ENCODE measurements around the gene RARRES2. TPM values are rescaled to one million over a fixed set of nuclear protein-coding genes. Genes with fewer than 3 reads are reported as not detected.
"Not testable (repeated sequence)": the region's sequence is repeated elsewhere in the genome, so short reads cannot be mapped to it uniquely, and the experiment has no call there.

The RARRES2 gene
- total RNA-seq, 1 experiment from 2014 or later = 1.1 TPM

DNA sequence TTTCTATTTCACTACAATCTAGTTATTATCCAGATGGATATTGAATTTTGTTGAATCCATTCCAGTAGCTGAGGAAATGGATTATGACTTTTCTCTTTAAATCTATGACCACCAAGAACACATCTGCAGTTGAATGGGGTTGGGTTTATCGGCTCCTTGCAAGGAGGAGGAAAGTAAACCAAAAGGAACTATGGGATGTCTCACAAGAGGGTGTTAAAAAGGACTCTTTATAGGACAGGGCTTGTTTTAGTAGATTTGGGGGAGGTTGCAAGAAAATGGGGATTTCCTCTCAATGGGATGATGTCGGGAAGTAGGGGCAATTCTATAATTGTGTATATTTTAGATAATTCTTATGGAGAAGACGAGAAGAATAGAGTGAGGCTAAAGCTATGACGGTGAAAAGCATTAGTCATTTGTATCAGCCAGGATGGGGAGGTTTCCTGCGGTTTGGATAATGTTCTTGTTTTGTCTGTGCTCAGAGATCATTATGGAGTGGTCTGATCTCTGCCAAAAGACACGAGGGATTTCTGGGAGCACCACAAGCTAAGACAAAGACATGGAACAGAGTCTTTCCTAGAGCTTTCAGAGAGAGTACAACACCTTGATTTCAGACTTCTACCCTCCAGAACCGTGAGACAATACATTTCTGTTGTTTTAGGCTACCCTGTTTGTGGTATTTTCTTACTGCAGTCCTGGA lies 23.5 kb downstream of the RARRES2 start:
- DNase-seq (ENCODE audit: low read depth) = peak; percentile 96

DNA sequence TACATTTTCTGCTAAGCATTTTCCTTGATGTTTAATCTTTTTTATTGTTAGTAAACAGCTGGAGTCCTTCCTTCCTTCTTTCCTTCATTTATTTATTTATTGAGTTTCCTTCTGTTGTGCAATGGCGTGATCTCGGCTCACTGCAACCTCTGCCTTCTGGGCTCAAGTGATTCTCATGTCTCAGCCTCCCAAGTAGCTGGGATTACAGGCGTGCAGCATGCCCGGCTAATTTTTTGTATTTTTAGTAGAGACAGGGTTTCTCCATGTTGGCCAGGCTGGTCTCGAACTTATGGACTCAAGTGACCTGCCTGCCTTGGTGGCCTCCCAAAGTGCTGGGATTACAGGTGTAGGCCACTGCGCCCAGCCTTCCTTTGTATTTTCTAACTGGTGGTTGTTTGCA lies 24.4 kb downstream of the RARRES2 start:
- DNase-seq (ENCODE audit: low read depth) = not testable (repeated sequence)

DNA sequence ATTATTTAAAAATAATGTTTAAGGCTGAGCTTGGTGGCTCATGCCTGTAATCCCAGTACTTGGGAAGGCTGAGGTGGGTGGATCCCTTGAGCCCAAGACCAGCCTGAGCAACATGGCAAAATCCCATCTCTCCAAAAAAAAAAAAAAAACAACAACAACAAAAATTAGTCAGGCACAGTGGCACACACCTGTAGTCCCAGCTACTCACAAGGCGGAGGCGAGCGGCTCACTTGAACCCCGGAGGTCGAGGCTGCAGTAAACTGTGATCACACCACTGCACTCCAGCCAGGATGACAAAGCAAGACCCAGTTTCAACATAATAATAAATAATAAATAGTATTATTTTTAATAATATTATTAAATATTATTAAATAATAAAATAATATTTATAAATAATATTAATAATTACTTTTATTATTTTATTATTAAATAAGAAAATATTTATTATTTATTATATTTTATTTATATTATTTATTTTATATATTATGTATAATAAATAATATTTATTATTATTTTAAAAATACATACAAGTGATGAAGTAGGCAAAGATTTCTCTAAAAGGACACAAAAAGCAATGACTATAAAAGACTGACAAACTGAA lies 26.7 kb downstream of the RARRES2 start:
- no peak for DNase-seq (ENCODE audit: low read depth)

DNA sequence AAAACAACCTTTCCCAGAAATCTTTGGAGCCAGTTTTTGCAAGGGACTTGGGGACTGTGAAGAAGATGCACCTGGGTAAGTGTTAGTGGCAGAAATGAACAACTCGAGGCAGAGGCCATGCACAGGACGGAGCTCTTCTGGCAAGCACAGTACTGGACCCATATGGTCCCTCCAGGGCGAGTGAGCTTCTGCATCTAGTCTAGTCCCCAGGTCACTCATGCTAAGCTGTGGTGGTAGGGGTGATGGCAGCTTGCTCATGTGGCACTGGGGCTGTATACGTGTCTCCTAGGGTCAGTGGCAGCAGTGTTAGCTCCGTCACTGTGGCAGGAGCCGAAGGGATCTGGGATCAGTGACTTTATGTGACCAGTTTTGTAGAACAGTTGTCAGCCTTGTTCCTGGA lies 27.6 kb downstream of the RARRES2 start:
- DNase-seq (ENCODE audit: low read depth) = no peak

DNA sequence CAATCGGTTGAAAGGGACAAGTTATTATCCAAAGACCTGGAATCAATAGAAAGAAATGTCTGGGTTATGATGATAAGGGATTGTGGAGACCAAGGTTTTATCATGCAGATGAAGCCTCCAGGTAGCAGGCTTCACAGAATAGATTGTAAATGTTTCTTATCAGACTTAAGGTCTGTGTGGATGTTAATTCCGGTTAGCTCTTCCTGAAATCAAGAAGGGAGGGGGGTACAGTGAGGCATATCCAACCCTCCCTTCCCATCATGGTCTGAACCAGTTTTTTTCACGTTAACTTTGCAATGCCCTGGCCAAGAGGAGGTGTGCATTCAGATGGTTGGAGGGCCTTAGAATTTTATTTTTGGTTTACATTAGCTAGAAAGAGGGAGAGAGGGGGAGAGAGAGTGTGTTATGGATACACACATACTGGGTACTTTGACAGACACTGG lies 28.0 kb downstream of the RARRES2 start:
- DNase-seq (ENCODE audit: low read depth) = no peak

DNA sequence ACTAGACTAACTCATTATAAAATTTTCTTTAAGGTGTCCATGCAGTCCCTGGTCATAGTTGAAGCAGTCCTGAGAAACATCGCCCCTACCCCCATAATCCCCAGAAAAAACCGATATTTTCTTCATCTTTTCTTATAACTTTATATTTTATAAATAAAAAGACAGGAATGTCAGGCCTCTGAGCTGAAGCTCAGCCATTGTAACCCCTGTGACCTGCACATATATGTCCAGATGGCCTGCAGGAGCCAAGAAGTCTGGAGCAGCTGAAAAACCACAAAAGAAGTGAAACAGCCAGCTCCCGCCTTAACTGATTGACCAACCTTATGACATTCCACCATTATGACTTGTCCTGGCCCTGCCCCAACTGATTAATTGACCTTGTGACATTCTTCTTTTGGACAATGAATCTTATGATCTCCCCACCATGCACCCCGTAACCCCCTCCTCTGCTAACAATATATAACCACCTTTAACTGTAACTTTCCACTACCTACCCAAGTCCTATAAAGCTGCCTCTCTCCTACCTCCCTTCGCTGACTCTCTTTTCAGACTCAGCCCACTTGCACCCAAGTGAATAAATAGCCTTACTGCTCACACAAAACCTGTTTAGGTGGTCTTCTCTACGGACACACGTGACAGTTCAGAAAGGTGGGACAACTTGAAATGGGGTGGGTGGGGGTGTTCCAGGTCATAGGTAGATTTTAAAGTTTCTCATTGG lies 28.6 kb downstream of the RARRES2 start:
- peak; percentile 93 for DNase-seq (ENCODE audit: low read depth)

DNA sequence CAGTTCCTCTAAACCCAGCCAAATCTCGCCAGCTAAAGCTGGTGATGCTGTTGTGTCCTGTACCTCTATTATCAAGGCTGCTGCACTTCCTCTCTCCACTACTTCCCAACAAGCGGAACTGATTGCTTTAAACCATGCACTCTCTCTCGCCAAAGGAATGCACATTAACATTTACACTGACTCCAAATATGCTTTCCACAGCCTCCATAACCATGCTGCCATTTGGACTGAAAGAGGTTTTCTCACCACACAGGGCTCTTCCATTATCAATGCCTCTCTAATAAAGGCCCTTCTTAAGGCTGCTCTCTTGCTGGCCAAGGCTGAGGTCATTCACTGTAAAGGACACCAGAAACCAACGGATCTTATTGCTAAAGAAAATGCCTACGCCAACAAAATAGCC lies 29.7 kb downstream of the RARRES2 start:
- DNase-seq (ENCODE audit: low read depth) = peak; percentile 64

DNA sequence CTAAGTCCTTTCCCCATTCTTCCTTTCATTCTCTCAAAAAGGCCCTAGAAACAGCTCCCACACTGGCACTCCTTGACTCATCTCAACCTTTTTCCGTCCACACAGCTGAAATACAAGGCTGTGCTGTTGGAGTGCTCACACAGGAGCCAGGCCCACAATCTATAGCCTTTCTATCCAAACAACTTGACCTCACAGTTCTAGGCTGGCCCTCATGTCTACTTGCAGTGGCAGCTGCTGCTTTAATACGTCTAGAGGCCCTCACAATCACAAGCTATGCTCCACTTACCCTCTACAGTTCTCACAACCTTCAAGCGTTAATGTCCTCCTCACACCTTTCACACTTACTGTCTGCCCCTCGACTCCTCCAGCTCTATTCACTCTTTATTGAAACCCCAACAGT lies 30.3 kb downstream of the RARRES2 start:
- DNase-seq (ENCODE audit: low read depth) = no peak

DNA sequence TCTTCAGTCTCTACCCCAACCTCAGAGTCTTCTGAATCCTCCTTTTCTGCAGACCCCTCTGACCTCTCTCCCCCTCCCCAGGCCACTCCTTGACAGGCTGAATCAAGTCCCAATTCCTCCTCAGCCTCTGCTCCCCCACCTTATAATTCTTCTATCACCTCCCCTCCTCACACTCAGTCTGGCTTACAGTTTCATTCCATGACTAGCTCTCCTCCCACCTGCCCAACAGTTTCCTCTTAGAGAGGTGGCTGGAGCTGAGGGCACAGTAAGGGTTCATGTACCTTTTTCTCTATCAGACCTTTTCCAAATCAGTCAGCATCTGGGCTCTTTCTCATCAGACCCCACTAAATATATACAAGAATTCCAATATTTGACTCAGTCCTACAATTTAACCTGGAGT lies 32.9 kb downstream of the RARRES2 start:
- DNase-seq (ENCODE audit: low read depth) = no peak

DNA sequence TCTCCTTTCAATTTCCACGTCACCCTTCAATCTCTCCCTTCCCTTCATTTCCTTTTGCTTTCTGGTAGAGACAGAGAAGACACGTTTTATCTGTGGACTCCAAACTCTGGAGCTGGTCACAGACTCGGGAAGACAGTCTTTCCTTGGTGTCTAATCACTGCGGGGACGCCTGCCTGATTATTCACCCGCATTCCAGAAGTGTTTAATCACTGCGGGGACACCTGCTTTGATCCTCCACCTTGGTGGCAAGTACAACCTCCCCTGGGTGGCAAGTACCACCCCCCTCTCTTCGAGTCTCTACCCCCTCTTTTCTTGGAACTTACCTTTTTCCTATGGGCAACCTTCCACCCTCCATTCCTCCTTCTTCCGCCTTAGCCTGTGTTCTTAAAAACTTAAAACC lies 33.5 kb downstream of the RARRES2 start:
- DNase-seq (ENCODE audit: low read depth) = no peak

DNA sequence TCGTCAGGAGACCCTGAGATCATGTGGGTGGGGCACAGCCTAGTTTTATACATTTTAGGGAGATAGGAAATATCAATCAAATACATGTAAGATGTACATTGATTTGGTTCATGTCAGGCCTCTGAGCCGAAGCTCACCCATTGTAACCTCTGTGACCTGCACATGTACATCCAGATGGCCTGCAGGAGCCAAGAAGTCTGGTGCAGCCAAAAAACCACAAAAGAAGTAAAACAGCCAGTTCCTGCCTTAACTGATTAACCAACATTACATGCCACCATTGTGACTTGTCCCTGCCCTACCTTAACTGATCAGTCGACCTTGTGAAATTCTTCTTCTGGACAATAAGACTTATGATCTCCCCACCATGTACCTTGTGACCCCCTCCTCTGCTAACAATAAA lies 34.3 kb downstream of the RARRES2 start:
- DNase-seq (ENCODE audit: low read depth) = no peak

DNA sequence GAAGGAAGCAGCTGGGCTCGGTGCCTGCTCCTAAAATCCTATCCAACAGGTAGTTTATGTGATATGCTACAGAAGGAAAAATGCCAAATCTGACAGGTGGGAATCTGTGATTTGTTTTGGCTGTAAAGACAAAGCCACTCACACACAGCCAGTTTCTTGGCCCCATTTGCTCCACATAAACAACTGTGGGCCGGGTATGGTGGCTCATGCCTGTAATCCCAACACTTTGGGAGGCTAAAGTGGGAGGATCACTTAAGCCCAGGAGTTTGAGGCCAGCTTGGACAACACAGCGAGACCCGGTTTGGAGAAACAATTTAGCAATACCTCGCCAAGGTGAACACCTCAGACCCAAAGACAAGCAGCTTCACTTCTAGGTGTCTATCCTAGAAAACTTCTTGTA lies 35.1 kb downstream of the RARRES2 start:
- not testable (repeated sequence) for DNase-seq (ENCODE audit: low read depth)

DNA sequence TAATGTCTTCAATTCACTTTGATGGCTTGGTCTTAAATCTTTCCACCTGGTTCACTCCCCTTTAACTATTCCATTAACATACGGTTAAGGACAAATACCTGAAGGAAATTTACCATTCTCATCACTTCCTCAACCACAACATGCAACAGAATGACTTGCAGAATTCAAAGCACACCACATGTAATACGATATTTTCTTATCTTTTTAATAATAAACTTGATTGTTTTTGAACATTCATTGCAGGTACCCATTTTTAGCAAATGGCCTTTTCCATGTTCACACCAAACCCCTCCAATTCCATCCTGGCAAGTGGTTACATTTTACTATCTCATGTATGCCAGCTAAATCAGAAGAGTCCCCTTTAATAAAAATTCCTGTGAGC lies 35.5 kb downstream of the RARRES2 start:
- DNase-seq (ENCODE audit: low read depth) = not testable (repeated sequence)

DNA sequence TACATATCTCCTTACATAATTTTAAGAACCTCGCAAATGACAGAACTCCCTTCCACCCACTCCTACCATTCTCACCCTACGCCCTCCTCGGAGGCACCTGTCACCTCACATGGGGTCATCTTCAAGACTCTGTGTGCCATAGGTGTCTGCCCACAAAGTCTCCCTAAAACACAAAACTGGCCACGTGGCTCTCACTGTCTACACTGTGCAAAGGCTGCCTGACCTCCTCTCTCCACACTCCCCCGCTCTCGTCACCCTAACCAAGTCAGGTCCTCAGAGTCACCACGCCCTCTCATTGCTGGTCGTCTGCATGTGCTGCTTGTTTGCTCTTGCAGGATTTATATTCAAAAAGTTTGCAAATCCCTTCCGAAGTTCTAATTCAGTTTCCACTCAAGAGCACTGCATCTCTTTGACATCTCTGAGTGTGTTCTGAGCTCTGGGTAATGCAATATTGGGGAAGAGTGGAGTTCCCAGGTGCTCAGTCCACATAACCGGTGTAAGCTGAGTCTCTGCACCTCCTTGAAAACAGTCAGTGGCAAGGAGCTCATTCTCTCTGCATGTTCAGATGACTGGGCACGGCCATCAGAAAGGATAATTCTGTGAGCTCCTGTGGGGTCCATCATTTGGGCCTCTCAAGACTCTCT lies 36.0 kb downstream of the RARRES2 start:
- DNase-seq (ENCODE audit: low read depth) = not testable (repeated sequence)

DNA sequence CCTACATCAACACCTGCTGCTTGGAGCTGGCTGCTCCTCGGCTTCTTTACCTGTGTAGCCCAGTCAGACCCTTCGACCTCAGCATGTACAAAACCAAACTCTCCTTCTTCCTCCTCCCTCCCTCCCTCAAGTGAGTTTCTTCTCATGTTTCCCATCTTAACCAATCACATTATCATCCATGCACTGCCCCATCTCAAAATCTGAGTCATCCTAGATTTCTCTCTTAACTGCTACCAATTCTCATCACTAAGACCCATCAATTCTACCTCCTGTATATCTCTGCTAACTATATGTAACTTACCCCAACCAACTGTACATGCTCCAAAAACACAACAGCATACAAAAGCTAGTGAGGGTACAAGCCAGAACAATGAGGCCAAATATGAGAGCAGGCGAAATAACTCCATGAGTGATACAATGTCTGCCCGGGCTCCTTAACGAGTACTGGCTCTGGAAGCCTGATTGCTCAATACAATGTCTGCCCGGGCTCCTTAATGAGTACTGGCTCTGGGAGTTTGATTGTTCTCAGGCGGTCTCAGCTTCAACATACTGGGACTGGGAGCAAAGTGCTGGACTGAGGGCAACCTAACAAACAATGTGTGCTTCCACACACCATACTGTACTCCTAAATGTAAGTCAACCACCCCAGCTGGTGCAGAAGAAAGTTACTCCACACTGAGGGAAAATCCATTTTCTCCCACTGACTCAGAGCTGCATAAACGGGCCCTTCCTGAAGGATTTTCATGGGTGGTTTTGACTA lies 36.8 kb downstream of the RARRES2 start:
- not testable (repeated sequence) for DNase-seq (ENCODE audit: low read depth)

DNA sequence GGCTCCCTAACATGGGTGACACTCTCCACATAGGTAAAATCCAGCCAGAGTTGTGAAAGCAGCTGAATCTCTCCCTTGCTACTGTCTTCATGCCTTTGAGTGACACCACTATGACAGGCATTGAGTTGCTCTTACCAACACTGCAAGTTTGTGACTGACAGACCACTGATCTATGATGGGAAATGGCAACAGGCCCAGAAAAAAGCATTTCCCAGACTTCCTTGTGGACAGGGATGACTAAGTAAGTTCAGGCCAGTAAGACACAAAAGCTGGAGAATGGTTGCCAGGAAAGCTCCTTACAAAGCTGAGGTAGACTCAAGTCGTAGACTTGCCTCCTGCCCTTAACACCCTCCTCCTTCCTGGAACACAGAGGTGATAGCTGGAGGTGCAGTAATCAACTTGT lies 38.5 kb downstream of the RARRES2 start:
- DNase-seq (ENCODE audit: low read depth) = peak; percentile 83

DNA sequence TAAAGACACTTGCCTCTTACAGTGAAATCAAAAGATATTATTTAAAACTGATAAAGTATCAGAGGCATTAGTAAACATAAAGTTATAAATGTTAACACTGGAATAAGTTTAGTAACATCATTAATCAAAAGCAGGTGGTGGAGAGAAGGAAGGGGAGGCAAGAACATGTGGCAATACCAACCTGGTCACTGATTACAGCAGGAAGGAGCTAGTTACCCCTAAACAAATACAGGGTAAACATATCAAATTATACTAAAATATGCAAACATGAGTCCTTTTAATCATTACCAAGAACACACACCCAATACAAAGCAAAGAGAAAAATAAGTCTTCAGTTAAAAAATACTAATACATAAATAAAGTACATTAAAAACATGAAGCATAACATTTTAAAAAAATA lies 43.5 kb downstream of the RARRES2 start:
- not testable (repeated sequence) for DNase-seq (ENCODE audit: low read depth)

DNA sequence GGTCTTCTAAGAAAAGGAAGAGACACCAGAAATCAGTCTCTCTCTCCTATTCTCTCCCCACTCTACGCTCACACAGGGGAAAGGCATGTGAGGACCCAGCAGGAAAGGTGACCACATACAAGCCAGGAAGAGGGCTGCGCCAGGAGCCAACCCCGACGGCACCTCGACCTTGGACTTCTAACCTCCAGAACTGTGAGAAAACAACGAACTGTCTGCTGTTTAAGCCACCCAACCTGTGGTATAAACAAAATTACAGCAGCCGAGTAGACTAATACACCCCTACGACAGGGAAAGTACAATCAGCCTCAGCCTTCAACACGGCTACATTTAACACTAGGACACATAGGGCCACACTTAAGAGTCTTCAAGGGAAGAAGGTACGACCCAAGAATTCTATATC lies 44.6 kb downstream of the RARRES2 start:
- not testable (repeated sequence) for DNase-seq (ENCODE audit: low read depth)

DNA sequence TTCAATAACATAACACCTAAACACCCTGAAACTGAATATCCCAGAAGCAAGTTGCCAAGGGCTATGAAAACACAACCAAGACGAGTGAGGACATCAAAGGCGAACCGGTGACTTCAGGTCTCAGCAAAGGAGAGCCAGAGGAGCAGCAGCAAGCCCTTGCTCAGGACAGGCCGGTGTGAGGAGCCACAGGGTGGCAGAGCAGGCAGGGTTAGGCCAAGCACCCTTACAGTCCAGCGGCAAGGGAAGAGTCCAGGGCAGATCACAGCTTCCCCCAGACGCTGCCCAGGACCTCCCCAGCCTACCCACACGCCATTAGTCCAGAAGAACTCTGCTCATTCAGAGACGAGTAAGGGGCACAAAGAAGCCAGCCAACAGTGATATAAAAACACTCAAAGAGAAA lies 45.8 kb downstream of the RARRES2 start:
- DNase-seq (ENCODE audit: low read depth) = not testable (repeated sequence)

DNA sequence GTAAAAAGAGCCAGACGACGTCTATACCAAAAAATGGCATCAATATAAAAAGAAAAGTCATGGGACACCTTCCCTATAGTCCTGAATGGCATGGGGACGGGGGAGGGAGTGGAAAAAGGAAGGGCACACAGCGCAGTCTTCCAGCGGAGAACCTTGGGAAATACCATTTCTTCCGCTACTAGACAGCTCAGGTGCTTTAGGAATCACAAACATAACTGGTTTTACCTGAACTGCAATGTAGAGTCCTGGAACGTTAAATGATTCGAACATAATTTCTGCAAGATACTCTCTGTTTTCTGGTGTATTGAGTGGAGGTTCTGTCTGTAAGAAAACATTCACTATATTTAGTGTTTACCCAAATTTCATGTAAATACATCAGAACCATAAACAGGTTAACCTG lies 46.4 kb downstream of the RARRES2 start:
- not testable (repeated sequence) for DNase-seq (ENCODE audit: low read depth)

DNA sequence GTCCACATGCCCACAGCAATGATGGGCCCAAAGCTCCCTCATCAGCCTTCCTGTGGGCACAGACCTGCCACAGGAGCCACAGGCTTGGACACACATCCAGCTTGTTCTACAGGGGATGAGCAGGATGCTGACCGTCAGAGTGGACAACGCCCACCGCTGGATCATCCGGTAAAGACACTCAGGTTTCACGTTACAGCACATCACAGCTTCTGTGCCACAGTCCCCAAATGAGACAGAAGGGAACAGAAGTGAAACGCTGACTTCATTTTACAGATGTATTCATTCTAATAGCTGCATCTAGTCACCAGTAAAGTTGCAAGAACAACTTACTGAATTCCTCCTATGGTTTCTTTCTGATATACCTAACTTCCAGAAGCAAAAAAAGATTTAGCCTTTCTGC lies 51.1 kb downstream of the RARRES2 start:
- not testable (repeated sequence) for DNase-seq (ENCODE audit: low read depth)

DNA sequence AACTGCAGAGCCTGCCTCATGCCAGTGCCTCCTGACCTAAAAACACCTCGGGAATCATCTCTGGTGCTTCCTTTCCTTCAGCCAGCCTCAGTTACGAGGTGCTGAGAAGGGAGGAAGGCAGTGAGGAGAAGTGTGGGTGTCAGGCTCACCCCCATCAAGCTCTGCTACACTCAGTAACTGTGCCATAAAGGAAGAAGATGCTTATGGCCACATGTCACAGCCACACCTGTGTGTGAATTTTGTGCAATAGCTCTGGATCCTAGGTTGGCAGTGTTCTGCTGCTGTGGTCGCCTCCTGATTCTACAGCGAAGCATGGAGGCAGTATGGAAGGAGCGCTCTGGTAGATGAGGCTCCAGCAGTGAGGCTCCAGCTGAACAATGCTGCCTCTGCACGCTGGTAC lies 52.6 kb downstream of the RARRES2 start:
- DNase-seq (ENCODE audit: low read depth) = not testable (repeated sequence)
